ENCODE measurements around the gene JHY.

JHY gene

GRCh38 chr11:122872046-122872445 is 10.5 kb upstream of the JHY start:
- no peak for DNase-seq

- DNase-seq = no peak
Observed at GRCh38 chr11:122874991-122875390, 7.6 kb upstream of the JHY start.

- DNase-seq = no peak
Observed at GRCh38 chr11:122877732-122878131, 4.8 kb upstream of the JHY start.

- no peak for DNase-seq
Observed at GRCh38 chr11:122879785-122880184, 2.8 kb upstream of the JHY start.

- no peak for DNase-seq
Observed at GRCh38 chr11:122882857-122883645, 492 bp downstream of the JHY start.

- no peak for DNase-seq
Observed at GRCh38 chr11:122883646-122883979, 1.1 kb downstream of the JHY start.

- DNase-seq = no peak
Observed at GRCh38 chr11:122888162-122888561, 5.6 kb downstream of the JHY start.

GRCh38 chr11:122893131-122893530 is 10.6 kb downstream of the JHY start:
- no peak for DNase-seq

GRCh38 chr11:122895563-122895962 is 13.0 kb downstream of the JHY start:
- peak; percentile 54 for DNase-seq

- no peak for DNase-seq
Observed at GRCh38 chr11:122897606-122898210, 15.1 kb downstream of the JHY start.

GRCh38 chr11:122898799-122899198 is 16.2 kb downstream of the JHY start:
- no peak for DNase-seq

GRCh38 chr11:122900587-122901202 is 18.1 kb downstream of the JHY start:
- no peak for DNase-seq

- DNase-seq = no peak
Observed at GRCh38 chr11:122902951-122903350, 20.4 kb downstream of the JHY start.

- no peak for DNase-seq
Observed at GRCh38 chr11:122910775-122911174, 28.2 kb downstream of the JHY start.

- DNase-seq = no peak
Observed at GRCh38 chr11:122917311-122917710, 34.8 kb downstream of the JHY start.

- no peak for DNase-seq
Observed at GRCh38 chr11:122918734-122919133, 36.2 kb downstream of the JHY start.

GRCh38 chr11:122920579-122920978 is 38.0 kb downstream of the JHY start:
- peak; percentile 40 for DNase-seq

GRCh38 chr11:122922893-122923292 is 40.3 kb downstream of the JHY start:
- no peak for DNase-seq

- DNase-seq = no peak
Observed at GRCh38 chr11:122923302-122923701, 40.7 kb downstream of the JHY start.

GRCh38 chr11:122931510-122931909 is 49.0 kb downstream of the JHY start:
- DNase-seq = no peak

- DNase-seq = no peak
Observed at GRCh38 chr11:122933416-122933815, 50.9 kb downstream of the JHY start.

GRCh38 chr11:122937983-122938382 is 55.4 kb downstream of the JHY start:
- no peak for DNase-seq

GRCh38 chr11:122938557-122938956 is 56.0 kb downstream of the JHY start:
- DNase-seq = no peak

GRCh38 chr11:122951211-122951610 is 68.7 kb downstream of the JHY start:
- no peak for DNase-seq
